NCI-H774 (cell line): Measurements from ENCODE around the gene CA9.
A peak's percentile ranks its signal among the peaks of the same experiment; 100 is the strongest.
"Not testable (repeated sequence)": the region's sequence is repeated elsewhere in the genome, so short reads cannot be mapped to it uniquely, and the experiment has no call there.

Experiments
- DNase-seq: peaks from one replicate; lab custom pipeline; 2025; lab: John Stamatoyannopoulos, UW

The CA9 gene

DNA sequence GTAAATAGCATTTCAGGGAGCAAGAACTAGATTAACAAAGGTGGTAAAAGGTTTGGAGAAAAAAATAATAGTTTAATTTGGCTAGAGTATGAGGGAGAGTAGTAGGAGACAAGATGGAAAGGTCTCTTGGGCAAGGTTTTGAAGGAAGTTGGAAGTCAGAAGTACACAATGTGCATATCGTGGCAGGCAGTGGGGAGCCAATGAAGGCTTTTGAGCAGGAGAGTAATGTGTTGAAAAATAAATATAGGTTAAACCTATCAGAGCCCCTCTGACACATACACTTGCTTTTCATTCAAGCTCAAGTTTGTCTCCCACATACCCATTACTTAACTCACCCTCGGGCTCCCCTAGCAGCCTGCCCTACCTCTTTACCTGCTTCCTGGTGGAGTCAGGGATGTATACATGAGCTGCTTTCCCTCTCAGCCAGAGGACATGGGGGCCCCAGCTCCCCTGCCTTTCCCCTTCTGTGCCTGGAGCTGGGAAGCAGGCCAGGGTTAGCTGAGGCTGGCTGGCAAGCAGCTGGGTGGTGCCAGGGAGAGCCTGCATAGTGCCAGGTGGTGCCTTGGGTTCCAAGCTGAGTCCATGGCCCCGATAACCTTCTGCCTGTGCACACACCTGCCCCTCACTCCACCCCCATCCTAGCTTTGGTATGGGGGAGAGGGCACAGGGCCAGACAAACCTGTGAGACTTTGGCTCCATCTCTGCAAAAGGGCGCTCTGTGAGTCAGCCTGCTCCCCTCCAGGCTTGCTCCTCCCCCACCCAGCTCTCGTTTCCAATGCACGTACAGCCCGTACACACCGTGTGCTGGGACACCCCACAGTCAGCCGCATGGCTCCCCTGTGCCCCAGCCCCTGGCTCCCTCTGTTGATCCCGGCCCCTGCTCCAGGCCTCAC, at the start of gene CA9:
Gene CA9, plus strand, starts transcription at position 797 of the 893 bp plus-strand sequence. Its CDS starts 32 bp downstream, at position 829.
- no peak for DNase-seq

DNA sequence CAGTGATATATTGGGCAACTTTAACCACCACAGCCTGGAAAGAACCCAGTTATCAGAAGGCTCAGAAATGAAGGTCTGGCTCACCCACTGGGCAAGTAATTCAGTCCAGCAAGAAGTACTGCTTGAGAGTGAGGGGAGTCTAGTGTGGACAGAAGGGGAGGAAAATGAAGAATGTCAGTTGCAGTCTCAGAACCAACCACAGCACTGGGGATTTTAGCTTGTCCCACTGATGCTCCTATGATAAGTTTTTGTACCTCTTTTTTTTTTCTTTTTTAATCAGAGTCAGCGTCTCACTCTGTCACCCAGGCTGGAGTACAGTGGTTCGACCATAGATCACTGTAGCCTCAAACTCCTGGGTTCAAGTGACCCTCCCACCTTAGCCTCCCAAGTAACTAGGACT, 46.2 kb upstream of the CA9 start:
- DNase-seq: no peak

- no peak for DNase-seq
Observed at GRCh38 chr9:35628389-35628991, 45.2 kb upstream of the CA9 start.

DNA sequence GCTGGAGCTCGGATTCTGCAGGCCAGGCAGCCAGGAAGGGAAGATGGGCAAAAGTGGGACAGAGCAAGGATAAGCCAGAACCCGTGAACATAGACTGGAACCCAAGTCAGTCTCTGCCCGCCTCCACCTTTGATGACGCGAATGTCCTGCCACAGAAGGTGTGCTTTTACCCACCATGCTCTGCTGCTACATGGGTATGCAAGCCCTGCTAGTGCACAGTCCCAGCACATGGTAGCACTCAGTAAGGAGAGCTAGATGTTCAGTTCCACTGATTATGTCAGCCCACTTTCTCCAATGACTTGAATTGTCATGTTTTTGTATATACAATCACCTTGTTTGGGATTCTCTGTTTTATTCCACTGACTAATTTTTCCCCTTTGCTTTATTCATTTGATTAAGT, 44.1 kb upstream of the CA9 start:
- no peak for DNase-seq

GRCh38 chr9:35635730-35636129, 38.0 kb upstream of the CA9 start:
- no peak for DNase-seq

DNA sequence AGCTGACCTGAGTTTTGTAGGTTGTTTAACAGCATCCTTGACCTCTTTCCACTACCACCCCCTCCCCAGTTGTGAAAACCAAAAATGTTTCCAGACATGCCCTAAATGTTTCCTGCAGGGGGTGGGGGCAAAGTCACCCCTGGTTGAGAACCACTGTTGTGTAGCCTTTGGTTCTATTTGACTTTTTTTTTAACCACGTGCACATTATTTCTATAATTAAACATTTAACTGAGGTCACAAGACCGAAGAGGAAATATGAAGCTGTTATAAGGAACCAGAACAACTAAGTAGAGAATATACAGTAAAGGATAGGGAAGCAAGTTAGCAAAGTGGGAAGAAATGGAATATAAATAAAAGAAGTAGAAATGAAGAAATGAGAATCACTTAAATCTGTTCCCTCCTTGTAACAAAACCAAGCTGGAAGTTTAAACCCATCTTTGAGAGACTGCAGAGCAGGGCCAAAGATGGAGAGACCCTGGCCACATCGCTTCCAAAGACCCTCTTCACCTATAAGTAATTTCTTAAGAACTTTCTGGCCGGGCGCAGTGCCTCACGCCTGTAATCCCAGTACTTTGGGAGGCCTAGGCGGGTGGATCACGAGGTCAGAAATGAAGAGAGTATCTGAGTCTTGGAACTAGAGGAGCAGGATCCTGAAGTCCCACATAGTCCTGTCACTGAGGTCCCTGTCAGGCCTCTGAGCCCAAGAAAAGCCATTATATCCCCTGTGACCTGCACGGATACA, 37.4 kb upstream of the CA9 start:
- DNase-seq: no peak

- DNase-seq: not testable (repeated sequence)
Observed at GRCh38 chr9:35636877-35637246, 36.9 kb upstream of the CA9 start.

DNA sequence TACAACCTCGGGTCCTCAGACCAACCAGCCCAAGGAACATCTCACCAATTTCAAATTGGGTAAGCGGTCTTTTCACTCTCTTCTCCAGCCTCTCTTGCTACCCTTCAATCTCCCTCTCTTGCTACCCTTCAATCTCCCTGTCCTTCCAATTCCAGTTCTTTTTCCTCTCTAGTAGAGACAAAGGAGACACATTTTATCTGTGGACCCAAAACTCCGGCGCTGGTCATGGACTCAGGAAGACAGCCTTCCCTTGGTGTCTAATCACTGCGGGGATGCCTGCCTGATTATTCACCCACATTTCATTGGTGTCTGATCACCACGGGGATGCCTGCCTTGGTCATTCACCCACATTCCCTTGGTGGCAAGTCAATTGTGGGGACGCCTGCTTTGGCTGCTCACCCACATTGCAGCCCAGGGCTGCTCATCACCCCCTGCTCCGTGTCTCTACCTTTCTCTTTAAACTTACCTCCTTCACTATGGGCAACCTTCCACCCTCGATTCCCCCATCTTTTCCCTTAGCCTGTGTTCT, 36.2 kb upstream of the CA9 start:
- DNase-seq: not testable (repeated sequence)

GRCh38 chr9:35638751-35639150, 35.0 kb upstream of the CA9 start:
- DNase-seq: not testable (repeated sequence)

- DNase-seq: not testable (repeated sequence)
Observed at GRCh38 chr9:35639225-35639624, 34.5 kb upstream of the CA9 start.

DNA sequence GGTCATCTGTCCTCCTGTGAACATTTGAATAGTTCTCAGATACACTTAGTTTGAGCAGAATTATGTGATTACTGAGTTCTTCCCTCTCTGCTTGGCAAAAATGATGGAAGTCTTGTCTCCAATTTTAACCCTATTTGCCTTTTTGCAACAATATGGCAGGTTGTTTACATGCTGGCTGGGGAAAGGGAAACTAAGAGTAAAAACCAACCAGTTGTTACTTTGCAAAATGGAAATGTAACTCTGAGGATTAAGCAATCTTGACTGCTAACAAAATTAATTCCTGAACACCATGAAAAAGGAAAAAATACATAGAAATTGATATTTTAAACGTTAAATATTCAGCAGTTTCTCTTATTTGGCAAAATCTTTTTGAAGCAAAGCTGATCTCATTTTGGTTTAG, 34.1 kb upstream of the CA9 start:
- no peak for DNase-seq

DNA sequence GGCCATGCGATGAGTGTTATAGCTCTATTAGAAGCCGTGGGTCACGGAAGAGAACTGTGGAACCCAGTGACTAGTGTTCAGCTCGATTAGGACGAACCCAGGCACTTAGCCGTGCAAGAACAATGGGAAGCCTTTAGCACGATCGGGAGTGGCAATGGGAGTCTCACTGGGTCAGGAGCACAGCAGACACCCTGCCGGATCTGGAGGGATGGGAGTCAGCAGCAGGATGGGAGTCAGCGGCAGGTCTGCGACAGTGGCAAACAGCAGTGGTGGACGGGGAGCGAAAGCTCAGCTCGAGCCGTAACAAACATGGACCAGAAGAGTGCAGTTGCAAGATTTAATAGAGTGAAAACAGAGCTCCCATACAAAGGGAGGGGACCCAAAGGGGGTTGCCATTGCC, 33.3 kb upstream of the CA9 start:
- DNase-seq: not testable (repeated sequence)

GRCh38 chr9:35641478-35641877, 32.2 kb upstream of the CA9 start:
- DNase-seq: not testable (repeated sequence)

DNA sequence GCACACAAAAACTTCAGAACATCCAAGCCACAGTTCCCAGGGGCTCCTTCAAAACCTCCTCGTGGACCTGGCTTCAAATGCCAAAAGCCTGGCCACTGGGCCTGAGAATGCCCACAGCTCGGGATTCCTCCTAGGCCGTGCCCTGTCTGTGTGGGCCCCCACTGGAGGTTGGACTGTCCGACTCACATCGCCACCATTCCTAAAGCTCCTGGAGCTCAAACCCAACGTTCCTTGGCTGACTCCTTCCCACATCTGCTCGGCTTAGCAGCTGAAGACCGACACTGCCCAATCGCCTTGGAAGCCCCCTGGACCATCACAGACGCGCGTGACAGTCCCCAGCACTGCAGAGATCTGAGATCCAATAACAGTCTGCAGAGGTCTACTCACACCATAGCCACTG, 30.7 kb upstream of the CA9 start:
- DNase-seq: no peak

DNA sequence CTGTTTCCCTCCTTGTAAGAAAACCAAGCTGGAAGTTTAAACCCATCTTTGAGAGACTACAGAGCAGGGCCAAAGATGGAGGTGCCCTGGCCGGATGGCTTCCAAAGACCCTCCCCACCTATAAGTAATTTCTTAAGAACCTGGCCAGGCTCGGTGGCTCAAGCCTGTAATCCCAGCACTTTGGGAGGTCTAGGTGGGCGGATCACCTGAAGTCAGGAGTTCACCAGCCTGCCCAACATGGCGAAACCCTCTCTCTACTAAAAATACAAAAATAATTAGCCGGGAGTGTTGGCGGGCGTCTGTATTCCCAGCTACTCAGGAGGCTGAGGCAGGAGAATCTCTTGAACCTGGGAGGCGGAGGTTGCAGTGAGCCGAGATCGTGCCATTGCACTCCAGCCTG, 28.0 kb upstream of the CA9 start:
- not testable (repeated sequence) for DNase-seq

GRCh38 chr9:35646153-35646532, 27.6 kb upstream of the CA9 start:
- DNase-seq: no peak

GRCh38 chr9:35646533-35647265, 27.0 kb upstream of the CA9 start:
- DNase-seq: peak; percentile 90

- no peak for DNase-seq
Observed at GRCh38 chr9:35649431-35650340, 24.0 kb upstream of the CA9 start.

GRCh38 chr9:35650341-35651158, 23.2 kb upstream of the CA9 start, which contains the start of gene SIT1:
Gene SIT1 (minus strand): TSS chr9:35650931. CDS start chr9:35650853, 78 bp downstream.
- no peak for DNase-seq
